KBM-7 (cell line): ENCODE data around the gene TMUB1.
A peak's percentile ranks its signal among the peaks of the same experiment; 100 is the strongest.
"Not testable (repeated sequence)": the region's sequence is repeated elsewhere in the genome, so short reads cannot be mapped to it uniquely, and the experiment has no call there.

Source experiments
- DNase-seq: peaks from one replicate; pipeline ENCODE4 v3.0.0-alpha.2; 2015
- in situ Hi-C: fragments of 300-500 bp; cut with MboI; formaldehyde crosslinking; loops from 2 replicates; pipeline ENCODE4 v1.14.3; 2020; ENCODE audit warnings: low sequenced_read_pairs, low pct_unique_long_range_greater_than_20kb, mixed read lengths

The TMUB1 gene

GRCh38 chr7:151060113-151060415 lies 23.2 kb downstream of the TMUB1 start:
- in situ Hi-C loops: no loop called here
- DNase-seq: no peak

- DNase-seq: peak; percentile 64
- in situ Hi-C loops: no loop called here
Observed at GRCh38 chr7:151059367-151060112, 23.8 kb downstream of the TMUB1 start, which contains the start of gene SLC4A2. Gene SLC4A2, plus strand, starts transcription at chr7:151059589. Its CDS starts 2,399 bp downstream, at chr7:151061988.

GRCh38 chr7:151058781-151059366 lies 24.4 kb downstream of the TMUB1 start:
- in situ Hi-C loops: no loop called here
- no peak for DNase-seq

- in situ Hi-C loops: no loop called here
Observed at GRCh38 chr7:151057989-151058780, 25.1 kb downstream of the TMUB1 start.

GRCh38 chr7:151057506-151057988 lies 25.7 kb downstream of the TMUB1 start, which contains the start of gene CDK5:
Gene CDK5, minus strand, starts transcription at chr7:151057897. Its CDS starts 49 bp downstream, at chr7:151057848.
- DNase-seq: no peak
- in situ Hi-C loops: no loop called here

More at GRCh38 chr7:151057989-151058780, 25.1 kb downstream of the TMUB1 start:
- DNase-seq: peak; percentile 99

- in situ Hi-C loops: no loop called here
- no peak for DNase-seq
Observed at GRCh38 chr7:151056666-151057505, 26.4 kb downstream of the TMUB1 start.

GRCh38 chr7:151056283-151056665 lies 27.0 kb downstream of the TMUB1 start:
- in situ Hi-C loops: no loop called here
- no peak for DNase-seq

GRCh38 chr7:151053751-151054150 lies 29.5 kb downstream of the TMUB1 start:
- no peak for DNase-seq
- in situ Hi-C loops: no loop called here

- in situ Hi-C loops: no loop called here
- peak; percentile 66 for DNase-seq
Observed at GRCh38 chr7:151053096-151053495, 30.2 kb downstream of the TMUB1 start.

GRCh38 chr7:151051108-151051507 lies 32.2 kb downstream of the TMUB1 start:
- no peak for DNase-seq
- in situ Hi-C loops: no loop called here

GRCh38 chr7:151048911-151049463 lies 34.3 kb downstream of the TMUB1 start:
- no peak for DNase-seq
- in situ Hi-C loops: no loop called here

GRCh38 chr7:151047976-151048815 lies 35.1 kb downstream of the TMUB1 start, which contains the start of gene ASIC3:
Gene ASIC3, plus strand, starts transcription at chr7:151048531. Its CDS starts 355 bp downstream, at chr7:151048886.
- in situ Hi-C loops: no loop called here
- DNase-seq: no peak

GRCh38 chr7:151046603-151047573 lies 36.4 kb downstream of the TMUB1 start:
- DNase-seq: no peak
- in situ Hi-C loops: no loop called here

GRCh38 chr7:151045967-151046366 lies 37.3 kb downstream of the TMUB1 start:
- in situ Hi-C loops: no loop called here

GRCh38 chr7:151045262-151045661 lies 38.0 kb downstream of the TMUB1 start:
- in situ Hi-C loops: no loop called here
- no peak for DNase-seq

More at GRCh38 chr7:151045967-151046366, 37.3 kb downstream of the TMUB1 start:
- no peak for DNase-seq

GRCh38 chr7:151043959-151044358 lies 39.3 kb downstream of the TMUB1 start:
- in situ Hi-C loops: no loop called here

GRCh38 chr7:151043449-151043848 lies 39.8 kb downstream of the TMUB1 start:
- in situ Hi-C loops, DNase-seq: not testable (repeated sequence)

More at GRCh38 chr7:151043959-151044358, 39.3 kb downstream of the TMUB1 start:
- no peak for DNase-seq
